Subcutaneous abdominal adipose tissue (tissue), 5 donors: Measurements from ENCODE around the gene TMEFF1.
"Not testable (repeated sequence)": the region's sequence is repeated elsewhere in the genome, so short reads cannot be mapped to it uniquely, and the experiment has no call there.

ENCODE experiments used
- H3K27ac ChIP-seq: one replicate; pipeline ENCODE4 v1.7.0; 2013; ENCODE audit warnings: low read depth, mild to moderate bottlenecking, inconsistent platforms, low read length, moderate library complexity
- H3K27me3 ChIP-seq, 5 donors: one replicate each; pipeline ENCODE4 v1.7.0; 2013; ENCODE audit warnings: low read length in 5 of 5, inconsistent platforms in 1 of 5; ENCODE audit not compliant: control insufficient read depth in 5 of 5, insufficient read depth in 4 of 5
- H3K36me3 ChIP-seq, 5 donors: one replicate each; pipeline ENCODE4 v1.7.0; 2013; ENCODE audit warnings: low read length in 5 of 5; ENCODE audit not compliant: control insufficient read depth in 5 of 5, insufficient read depth in 5 of 5
- H3K4me1 ChIP-seq, 5 donors: one replicate each; pipeline ENCODE4 v1.7.0; 2013; ENCODE audit warnings: low read length in 5 of 5, mild to moderate bottlenecking in 3 of 5, moderate library complexity in 1 of 5; ENCODE audit not compliant: control insufficient read depth in 5 of 5, insufficient read depth in 5 of 5
- H3K4me3 ChIP-seq, 5 donors: one replicate each; pipeline ENCODE4 v1.7.0; 2013; ENCODE audit warnings: low read length in 5 of 5, low read depth in 1 of 5
- H3K9ac ChIP-seq, 5 donors: one replicate each; pipeline ENCODE4 v1.7.0; 2013; ENCODE audit warnings: low read length in 5 of 5, mild to moderate bottlenecking in 4 of 5, moderate library complexity in 3 of 5
- H3K9me3 ChIP-seq, 5 donors: one replicate each; pipeline ENCODE4 v1.7.0; 2013; ENCODE audit warnings: low read length in 5 of 5; ENCODE audit not compliant: control insufficient read depth in 5 of 5
- donor health status: healthy.
- donor health status: healthy.
- donor health status: healthy.
- donor health status: healthy.
- donor health status: healthy.

Gene TMEFF1

GRCh38 chr9:100486479-100487176 is 13.7 kb downstream of the TMEFF1 start:
- Histone ChIP-seq H3K4me1 (no peaks in the 10 kb centered on the region), H3K4me3 (no peak overlapping the region), H3K27ac (no peak overlapping the region), H3K9me3 (no peaks in the 10 kb centered on the region), H3K36me3 (no peaks in the 10 kb centered on the region), H3K9ac (no peak overlapping the region), H3K27me3 (no peaks in the 10 kb centered on the region)

GRCh38 chr9:100488177-100488576 is 15.2 kb downstream of the TMEFF1 start:
- Histone ChIP-seq H3K27ac (no peak overlapping the region), H3K9me3 (no peaks in the 10 kb centered on the region), H3K4me3 (no peak overlapping the region), H3K4me1 (no peaks in the 10 kb centered on the region), H3K36me3 (no peaks in the 10 kb centered on the region), H3K9ac (no peak overlapping the region), H3K27me3 (no peaks in the 10 kb centered on the region)

DNA sequence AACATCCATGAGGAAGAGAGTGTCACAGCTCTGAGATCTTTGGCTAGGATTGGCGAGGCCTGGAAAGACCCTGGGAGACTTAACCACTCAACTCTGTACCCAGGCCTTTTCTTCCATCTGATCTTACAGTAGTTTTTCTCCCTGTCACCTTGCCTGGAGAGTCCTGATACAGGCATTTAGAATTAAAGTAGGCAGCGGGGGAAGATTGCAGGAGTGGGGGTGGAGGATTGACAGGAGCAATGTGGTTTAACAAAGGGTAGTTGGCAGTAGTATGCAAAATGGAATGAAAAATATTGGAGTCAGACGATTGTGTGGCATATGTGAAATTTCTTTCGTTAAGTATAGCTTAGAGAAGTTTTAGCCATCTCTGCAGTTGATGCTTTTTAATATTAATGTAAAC is 16.9 kb downstream of the TMEFF1 start:
- H3K27me3 ChIP-seq = no peaks in the 10 kb centered on the region
- no peak overlapping the region for H3K27ac ChIP-seq
- no peaks in the 10 kb centered on the region for H3K9me3 ChIP-seq
- H3K4me1 ChIP-seq = no peaks in the 10 kb centered on the region
- H3K9ac ChIP-seq = no peak overlapping the region
- no peak overlapping the region for H3K4me3 ChIP-seq
- H3K36me3 ChIP-seq = no peaks in the 10 kb centered on the region

DNA sequence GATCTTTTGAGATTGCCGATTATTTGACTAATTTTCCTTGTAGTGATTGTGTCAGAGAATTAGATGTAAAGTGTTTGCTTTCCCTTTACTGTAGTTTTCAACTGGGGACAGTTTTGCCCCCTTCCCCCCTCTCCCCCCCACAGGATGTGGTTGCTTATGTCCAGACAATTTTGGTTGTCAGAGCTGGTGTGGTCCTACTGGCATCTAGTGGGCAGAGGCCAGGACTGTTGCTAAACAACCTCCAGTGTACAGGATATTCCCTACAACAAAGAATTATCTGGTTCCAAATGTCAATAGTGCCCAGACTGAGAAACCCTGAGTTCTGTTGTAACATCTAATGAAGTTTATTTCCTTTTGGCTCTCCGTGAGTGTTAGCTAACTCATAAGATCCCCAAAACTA is 20.0 kb downstream of the TMEFF1 start:
- H3K4me1 ChIP-seq = no peaks in the 10 kb centered on the region
- no peaks in the 10 kb centered on the region for H3K36me3 ChIP-seq
- no peak overlapping the region for H3K4me3 ChIP-seq
- H3K27ac ChIP-seq = no peak overlapping the region
- H3K27me3 ChIP-seq = no peaks in the 10 kb centered on the region
- no peaks in the 10 kb centered on the region for H3K9me3 ChIP-seq
- H3K9ac ChIP-seq = no peak overlapping the region

GRCh38 chr9:100498592-100498991 is 25.6 kb downstream of the TMEFF1 start:
- H3K9ac ChIP-seq = no peak overlapping the region
- no peaks in the 10 kb centered on the region for H3K4me1 ChIP-seq
- no peaks in the 10 kb centered on the region for H3K27me3 ChIP-seq
- no peak overlapping the region for H3K4me3 ChIP-seq
- no peak overlapping the region for H3K27ac ChIP-seq
- H3K9me3 ChIP-seq = peaks cover 0 to 3% (median 0%) of the 10 kb centered on the region in 5 donors
- no peaks in the 10 kb centered on the region for H3K36me3 ChIP-seq

- no peaks in the 10 kb centered on the region for H3K4me1 ChIP-seq
- H3K27me3 ChIP-seq = no peaks in the 10 kb centered on the region
- no peaks in the 10 kb centered on the region for H3K36me3 ChIP-seq
- H3K9me3 ChIP-seq = peaks cover 0 to 3% (median 0%) of the 10 kb centered on the region in 5 donors
- H3K4me3 ChIP-seq = no peak overlapping the region
- no peak overlapping the region for H3K9ac ChIP-seq
- no peak overlapping the region for H3K27ac ChIP-seq
Measured at GRCh38 chr9:100499460-100499859, 26.5 kb downstream of the TMEFF1 start.

GRCh38 chr9:100499866-100500265 is 26.9 kb downstream of the TMEFF1 start:
- Histone ChIP-seq H3K9me3 (peaks cover 0 to 3% (median 0%) of the 10 kb centered on the region in 5 donors), H3K4me3 (no peak overlapping the region), H3K27ac (no peak overlapping the region), H3K4me1 (no peaks in the 10 kb centered on the region), H3K9ac (no peak overlapping the region), H3K27me3 (no peaks in the 10 kb centered on the region), H3K36me3 (no peaks in the 10 kb centered on the region)

DNA sequence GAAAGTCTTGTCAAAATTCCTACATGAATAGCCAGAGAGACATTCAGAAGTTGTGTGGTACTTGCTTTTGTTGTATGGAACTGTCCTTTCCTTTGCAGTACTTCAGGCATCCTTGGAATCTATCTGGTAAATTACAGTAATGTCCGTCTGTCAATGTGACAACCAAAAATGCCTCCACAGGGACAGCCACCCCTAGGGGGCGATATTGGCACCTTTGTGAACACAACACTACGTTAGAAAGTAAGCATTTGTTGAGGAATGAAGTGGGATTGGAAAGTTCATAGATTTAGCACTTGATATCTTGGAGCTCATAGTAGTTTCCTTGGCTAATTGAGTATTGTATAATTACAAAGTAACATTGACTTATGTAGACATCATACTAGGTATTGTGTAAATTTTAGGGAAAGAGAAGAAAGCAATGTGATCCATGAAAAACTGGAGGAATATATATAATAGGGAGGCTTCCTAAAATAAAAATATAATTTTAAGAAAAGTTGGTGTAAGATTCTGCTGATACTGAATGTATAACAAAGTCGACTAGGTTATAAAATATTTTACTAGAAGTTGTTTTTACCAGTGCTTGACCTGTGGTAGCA is 32.7 kb downstream of the TMEFF1 start:
- H3K27me3 ChIP-seq = no peaks in the 10 kb centered on the region
- no peaks in the 10 kb centered on the region for H3K36me3 ChIP-seq
- no peak overlapping the region for H3K9ac ChIP-seq
- H3K4me3 ChIP-seq = no peak overlapping the region
- H3K27ac ChIP-seq = no peak overlapping the region
- no peaks in the 10 kb centered on the region for H3K4me1 ChIP-seq
- peaks cover 0 to 2% (median 0%) of the 10 kb centered on the region in 5 donors for H3K9me3 ChIP-seq

DNA sequence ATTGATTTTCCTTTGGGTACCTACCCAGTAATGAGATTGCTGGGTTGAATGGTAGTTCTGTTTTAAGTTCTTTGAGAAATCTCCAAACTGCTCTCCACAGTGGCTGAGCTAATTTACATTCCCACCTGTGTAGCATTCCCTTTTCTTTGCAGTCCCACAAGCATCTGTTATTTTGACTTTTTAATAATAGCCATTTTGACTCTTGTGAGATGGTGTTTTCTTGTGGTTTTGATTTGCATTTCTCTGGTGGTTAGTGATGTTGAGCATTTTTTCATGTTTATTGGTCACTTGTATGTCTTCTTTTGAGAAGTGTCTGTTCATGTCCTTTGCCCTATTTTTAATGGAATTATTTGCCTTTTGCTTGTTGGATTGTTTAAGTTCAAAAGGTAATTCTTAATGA is 34.4 kb downstream of the TMEFF1 start:
- H3K9ac ChIP-seq, H3K36me3 ChIP-seq, H3K27ac ChIP-seq, H3K4me1 ChIP-seq, H3K9me3 ChIP-seq, H3K27me3 ChIP-seq, H3K4me3 ChIP-seq: not testable (repeated sequence)

GRCh38 chr9:100511205-100511604 is 38.3 kb downstream of the TMEFF1 start:
- Histone ChIP-seq H3K9ac (no peak overlapping the region), H3K4me1 (no peaks in the 10 kb centered on the region), H3K27ac (no peak overlapping the region), H3K9me3 (no peaks in the 10 kb centered on the region), H3K27me3 (no peaks in the 10 kb centered on the region), H3K4me3 (no peak overlapping the region), H3K36me3 (peaks cover 0 to 4% (median 0%) of the 10 kb centered on the region in 5 donors)
